Fibroblast of skin of left quadriceps (primary cell): ENCODE measurements around the gene NKTR.

Source experiments
- DNase-seq, 2 experiments: peaks; one replicate each; pipeline ENCODE4 v3.0.0-alpha.2; 2013; ENCODE audit warnings: low read depth in 2 of 2

The NKTR gene

GRCh38 chr3:42662037-42662812, 61.7 kb downstream of the NKTR start:
- DNase-seq, result no peak

DNA sequence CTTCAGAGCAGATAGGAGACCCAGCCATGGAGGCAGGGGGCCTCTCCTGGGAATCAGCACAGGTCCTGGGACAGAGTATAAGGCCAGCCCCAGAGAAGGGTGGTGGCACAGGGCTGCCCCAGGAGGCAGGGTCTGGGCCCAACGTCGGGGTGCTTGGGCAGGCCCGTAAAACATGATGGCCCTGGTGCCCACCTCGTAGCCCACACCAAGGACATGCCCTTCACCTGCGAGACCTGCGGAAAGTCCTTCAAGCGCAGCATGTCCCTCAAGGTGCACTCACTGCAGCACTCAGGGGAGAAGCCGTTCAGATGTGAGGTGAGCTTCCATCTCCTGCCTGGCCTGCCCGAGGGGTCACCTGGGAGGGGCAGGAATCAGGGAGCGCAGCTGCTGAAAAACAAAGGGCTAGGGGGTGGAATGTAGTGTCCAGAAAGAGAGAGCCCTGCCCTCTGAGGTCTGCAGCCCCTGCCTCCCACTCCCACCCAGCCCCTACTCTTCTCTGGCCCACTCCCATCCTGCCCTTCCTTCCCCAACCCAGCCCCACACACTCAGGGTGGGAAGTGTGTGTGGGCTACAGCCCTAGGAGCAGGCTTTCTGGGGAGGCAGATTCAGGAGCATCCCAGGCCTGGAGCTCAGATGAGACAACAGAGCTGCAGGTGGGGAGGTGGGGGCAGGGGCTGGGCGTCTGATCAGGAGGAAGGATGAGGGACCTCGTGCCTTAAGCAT, 62.5 kb downstream of the NKTR start:
- DNase-seq, result no peak

- no peak for DNase-seq
Observed at GRCh38 chr3:42663581-42664437, 63.3 kb downstream of the NKTR start.

- DNase-seq, result no peak
Observed at GRCh38 chr3:42664438-42664803, 63.9 kb downstream of the NKTR start.

DNA sequence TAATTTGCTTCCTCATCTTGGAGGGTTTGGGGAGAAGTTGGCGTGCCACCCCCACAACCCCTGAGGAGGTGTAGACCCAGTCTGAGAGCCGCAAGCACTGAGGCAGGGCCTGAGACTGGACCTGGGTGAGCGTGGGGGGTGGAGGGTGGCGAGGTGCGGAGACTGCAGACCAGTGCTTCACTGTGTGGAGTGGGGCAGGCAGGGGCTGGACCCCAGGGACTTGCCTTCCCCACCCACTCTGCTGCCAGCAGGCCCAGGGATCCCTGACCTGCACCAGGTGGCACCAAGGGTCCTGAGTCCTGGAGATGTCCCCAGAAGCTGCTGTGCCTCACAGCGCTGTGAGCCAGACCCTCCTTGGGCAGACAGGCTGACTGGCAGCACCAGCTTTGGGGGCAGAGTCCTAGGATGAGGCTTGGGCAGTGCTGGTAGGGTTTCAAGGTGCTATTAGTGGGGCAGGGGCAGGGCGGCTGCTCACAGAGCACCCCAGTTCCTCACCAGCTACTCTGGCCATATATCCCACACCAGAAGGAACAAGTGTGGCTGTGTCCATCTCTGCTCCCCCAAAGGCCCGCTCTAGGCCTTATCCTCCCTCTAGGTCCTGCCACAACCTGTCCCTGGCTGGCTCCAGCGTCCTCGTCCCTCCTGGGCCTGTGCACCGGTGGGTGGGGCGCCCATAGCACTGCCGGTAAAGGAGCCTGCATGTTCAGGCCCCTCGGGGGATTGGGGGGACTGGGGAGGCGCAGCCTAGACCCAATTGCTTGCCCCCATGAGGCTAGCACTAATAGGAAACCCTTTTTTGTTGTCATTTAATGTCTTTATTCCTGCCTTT, 64.8 kb downstream of the NKTR start:
- no peak for DNase-seq

GRCh38 chr3:42666022-42666421, 65.5 kb downstream of the NKTR start:
- no peak for DNase-seq

DNA sequence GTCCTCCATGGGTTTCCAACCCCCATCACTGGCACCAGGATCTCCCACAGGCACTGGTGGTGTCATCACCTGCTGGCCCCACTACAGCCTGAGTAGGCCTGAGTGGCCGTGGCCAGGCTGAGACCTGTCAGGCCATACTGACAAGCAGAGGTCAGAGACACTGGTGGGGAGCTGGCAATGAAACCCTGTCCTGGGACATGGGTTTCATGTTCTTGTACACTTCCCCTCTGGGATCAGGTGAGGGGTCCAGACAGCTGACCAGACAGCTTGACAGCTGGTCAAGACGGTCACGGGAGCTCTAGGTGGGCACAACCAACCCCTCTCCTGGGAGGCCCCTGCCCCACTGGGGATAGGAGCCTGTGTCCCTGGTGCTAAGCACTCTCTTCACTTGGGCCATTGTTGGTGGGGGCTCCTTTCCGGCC, 66.1 kb downstream of the NKTR start:
- no peak for DNase-seq

GRCh38 chr3:42667096-42667522, 66.6 kb downstream of the NKTR start:
- no peak for DNase-seq

- DNase-seq, result no peak
Observed at GRCh38 chr3:42667523-42668412, 67.3 kb downstream of the NKTR start.

- no peak for DNase-seq
Observed at GRCh38 chr3:42668413-42668760, 67.9 kb downstream of the NKTR start.

DNA sequence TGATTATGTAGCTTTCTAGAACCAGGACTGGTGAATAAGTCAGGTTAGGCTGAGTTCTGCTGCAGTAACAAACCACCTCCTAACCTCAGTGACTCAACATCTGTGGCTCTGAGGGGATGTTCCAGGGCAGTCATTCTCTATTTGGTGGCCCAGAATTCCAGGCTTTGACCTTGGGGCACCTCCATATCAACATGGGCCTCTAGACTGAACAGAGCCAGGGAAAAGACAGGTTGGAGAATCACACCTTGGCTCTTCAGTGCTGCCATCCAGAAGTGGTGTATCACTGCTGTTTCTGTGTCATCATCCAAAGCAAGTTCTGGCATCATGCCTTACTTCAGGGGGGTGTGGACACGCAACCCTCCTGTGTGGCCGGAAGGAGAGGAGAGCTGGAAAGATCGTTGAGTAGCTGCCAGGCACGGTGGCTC, 68.3 kb downstream of the NKTR start:
- DNase-seq, result no peak

DNA sequence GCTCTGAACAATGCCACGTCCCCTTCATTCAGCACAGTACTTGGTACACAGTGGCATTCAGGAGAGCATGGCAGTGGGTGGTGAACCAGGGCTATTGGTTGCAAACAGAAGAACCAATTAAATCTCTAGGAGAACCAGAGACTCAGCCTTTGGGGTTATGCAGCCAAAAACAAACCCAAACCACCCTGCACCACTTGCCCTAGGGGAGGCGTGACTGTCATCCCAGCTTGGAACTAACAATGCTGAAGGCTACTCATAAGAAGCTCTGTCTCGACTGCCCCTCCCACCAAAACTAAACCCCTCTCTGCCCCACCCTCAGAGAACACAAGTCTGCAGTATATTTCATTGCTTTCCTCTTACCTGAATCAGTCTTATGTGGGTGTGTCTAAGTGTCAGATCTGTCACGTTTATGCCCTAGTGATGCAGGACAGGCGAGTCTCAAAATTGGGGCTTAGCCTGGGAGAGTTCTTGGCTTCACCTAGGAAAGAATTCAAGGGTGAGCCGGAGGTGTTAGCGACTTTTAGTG, 69.6 kb downstream of the NKTR start:
- no peak for DNase-seq

- DNase-seq, result no peak
Observed at GRCh38 chr3:42670670-42671069, 70.2 kb downstream of the NKTR start.

- DNase-seq, result no peak
Observed at GRCh38 chr3:42672515-42672914, 72.0 kb downstream of the NKTR start.

- no peak for DNase-seq
Observed at GRCh38 chr3:42673082-42673481, 72.6 kb downstream of the NKTR start.

GRCh38 chr3:42674146-42674545, 73.7 kb downstream of the NKTR start:
- no peak for DNase-seq

- DNase-seq, result no peak
Observed at GRCh38 chr3:42675909-42676308, 75.4 kb downstream of the NKTR start.

GRCh38 chr3:42678447-42678846, 78.0 kb downstream of the NKTR start:
- DNase-seq, result no peak

- DNase-seq, result no peak
Observed at GRCh38 chr3:42680271-42680670, 79.8 kb downstream of the NKTR start.

- no peak for DNase-seq
Observed at GRCh38 chr3:42680806-42681205, 80.3 kb downstream of the NKTR start.
